Keratinocyte (primary cell): ENCODE data around the gene PARN. TPM values are rescaled to one million over a fixed set of nuclear protein-coding genes. Genes with fewer than 3 reads are reported as not detected.

Experiments used
- DNase-seq: peaks from one replicate; pipeline ENCODE4 v3.0.0-alpha.2; 2011; ENCODE audit warnings: low read depth, missing footprints, low spot score
- FAIRE-seq: peaks from 2 replicates; lab custom pipeline; 2011; peaks lifted over from hg19 to GRCh38; lab: Jason Lieb, UNC
- H2AFZ ChIP-seq: 2 replicates; pipeline ENCODE4 v1.6.0; 2012; ENCODE audit warnings: low read length, control low read depth, inconsistent platforms; ENCODE audit not compliant: control insufficient read depth
- H3K27ac ChIP-seq: 2 replicates; pipeline ENCODE4 v1.5.1; 2011; ENCODE audit warnings: low read length; ENCODE audit not compliant: control insufficient read depth, insufficient read depth
- H3K27me3 ChIP-seq: 3 replicates; pipeline ENCODE4 v1.6.0; 2011; ENCODE audit warnings: low read length; ENCODE audit not compliant: control insufficient read depth, insufficient read depth; ENCODE audit errors: extremely low read depth
- H3K36me3 ChIP-seq, 2 experiments: 2 replicates in 1 of 2; 3 replicates in 1 of 2; pipeline ENCODE4 v1.5.1; 2011; ENCODE audit warnings: low read length in 2 of 2, mild to moderate bottlenecking in 1 of 2; ENCODE audit not compliant: control insufficient read depth in 2 of 2, insufficient read depth in 2 of 2; ENCODE audit errors: extremely low read depth in 1 of 2
- H3K4me1 ChIP-seq: 3 replicates; pipeline ENCODE4 v1.5.1; 2011; ENCODE audit warnings: low read length; ENCODE audit not compliant: control insufficient read depth, insufficient read depth; ENCODE audit errors: extremely low read depth
- H3K4me2 ChIP-seq: 3 replicates; pipeline ENCODE4 v1.6.0; 2011; ENCODE audit warnings: low read depth, low read length; ENCODE audit not compliant: control insufficient read depth, insufficient read depth; ENCODE audit errors: extremely low read depth
- H3K4me3 ChIP-seq, 3 experiments: fragments of 200-600 bp in 1 of 3; sonication (generic) in 1 of 3; 2 replicates in 2 of 3; 3 replicates in 1 of 3; pipeline ENCODE4 v1.5.1; 2011 to 2016; ENCODE audit warnings: low read length in 3 of 3, mild to moderate bottlenecking in 3 of 3, control low read depth in 2 of 3, inconsistent platforms in 1 of 3, low read depth in 1 of 3, mixed read lengths in 1 of 3, mixed run types in 1 of 3, moderate library complexity in 1 of 3; ENCODE audit not compliant: control insufficient read depth in 2 of 3, insufficient read depth in 2 of 3; ENCODE audit errors: extremely low read depth in 1 of 3
- H3K79me2 ChIP-seq: 2 replicates; pipeline ENCODE4 v1.6.0; 2012; ENCODE audit warnings: low read length; ENCODE audit not compliant: control insufficient read depth, insufficient read depth
- H3K9ac ChIP-seq: 3 replicates; pipeline ENCODE4 v1.6.0; 2011; ENCODE audit warnings: low read length; ENCODE audit not compliant: control insufficient read depth, insufficient read depth; ENCODE audit errors: extremely low read depth
- H3K9me1 ChIP-seq: 3 replicates; pipeline ENCODE4 v1.6.0; 2011; ENCODE audit warnings: low read length; ENCODE audit not compliant: control insufficient read depth, insufficient read depth; ENCODE audit errors: extremely low read depth
- H3K9me3 ChIP-seq: 2 replicates; pipeline ENCODE4 v1.5.1; 2012; ENCODE audit warnings: low read depth, low read length; ENCODE audit not compliant: control insufficient read depth
- H4K20me1 ChIP-seq: 3 replicates; pipeline ENCODE4 v1.6.0; 2011; ENCODE audit warnings: low read length; ENCODE audit not compliant: control insufficient read depth, insufficient read depth; ENCODE audit errors: extremely low read depth
- CTCF ChIP-seq, 3 experiments: IDR thresholded peaks in 1 of 3; conservative IDR thresholded peaks in 1 of 3; optimal IDR thresholded peaks in 1 of 3; 2 replicates in 2 of 3; 3 replicates in 1 of 3; pipeline versions ENCODE3 to v1.5.1; 2011; ENCODE audit warnings: low read length in 3 of 3, mild to moderate bottlenecking in 3 of 3, moderate library complexity in 2 of 3, control low read depth in 1 of 3, inconsistent platforms in 1 of 3; ENCODE audit not compliant: insufficient read depth in 2 of 3; ENCODE audit errors: extremely low read depth in 1 of 3
- EZH2 ChIP-seq: IDR thresholded peaks from one replicate; pipeline ENCODE4 v1.6.1; 2012; ENCODE audit warnings: inconsistent platforms, mild to moderate bottlenecking, low read length, moderate library complexity
- dilution Hi-C: fragments of 300-500 bp; cut with MboI; formaldehyde crosslinking; loops from one replicate; pipeline ENCODE4 v1.7.0; 2020; ENCODE audit warnings: low sequenced_read_pairs; ENCODE audit not compliant: extremely low pct_ligation_motif_present
- polyA plus RNA-seq, 5 experiments: library from polyadenylated mRNA; depleted of rRNA in 3 of 5; stranded (reverse) in 3 of 5; stranded (forward) in 1 of 5; unstranded in 1 of 5; fragments of >200 nt; gene quantifications; 1 replicate in 1 of 5; 2 replicates in 3 of 5; 3 replicates in 1 of 5; pipeline versions ENCODE4 v1.2.1 to v1.2.3, GENCODE V29; 2011 to 2012; ENCODE audit warnings: missing spikeins in 2 of 5, low read depth in 1 of 5, low replicate concordance in 1 of 5

The PARN gene
- polyA plus RNA-seq, 1 donor (not counting 4 experiments of a cell fraction or from before 2014, with no cell fraction given), result 40.8 TPM

GRCh38 chr16:14528306-14528705, 101.8 kb downstream of the PARN start:
- Histone ChIP-seq H3K9me3 (no peaks in the 10 kb centered on the region), H2AFZ (no peak overlapping the region), H3K4me2 (peak overlapping the region; percentile 85), H3K36me3 (peaks cover 1 to 3% of the 10 kb centered on the region in 2 experiments), H3K4me3 (no peak overlapping the region), H3K79me2 (peaks cover 2% of the 10 kb centered on the region), H3K9me1 (no peaks in the 10 kb centered on the region), H3K4me1 (peaks cover 29% of the 10 kb centered on the region), H3K27me3 (no peaks in the 10 kb centered on the region), H3K27ac (peak overlapping the region; percentile 76), H4K20me1 (no peaks in the 10 kb centered on the region), H3K9ac (peak overlapping the region; percentile 69)
- DNase-seq, result no peak
- no peak for TF ChIP-seq CTCF (optimal IDR thresholded peaks at IDR 0.05 in 1 of 3, IDR thresholded peaks at IDR 0.05 in 1 of 3, conservative IDR thresholded peaks at IDR 0.05 in 1 of 3; ENCODE audit: extremely low read depth in 1 of 3, insufficient read depth in 2 of 3, low read length in 3 of 3)
- no peak for TF ChIP-seq EZH2
- dilution Hi-C loops, result no loop called here
- no peak for FAIRE-seq

- H3K9me3 ChIP-seq, result no peaks in the 10 kb centered on the region
- H3K36me3 ChIP-seq, result peaks cover 1 to 3% of the 10 kb centered on the region in 2 experiments
- no peak overlapping the region for H3K4me3 ChIP-seq
- peaks cover 36% of the 10 kb centered on the region for H3K4me1 ChIP-seq
- no peaks in the 10 kb centered on the region for H4K20me1 ChIP-seq
- DNase-seq (no peak), FAIRE-seq (no peak)
- peak overlapping the region; percentile 45 for H3K27ac ChIP-seq
- dilution Hi-C loops, result no loop called here
- H3K27me3 ChIP-seq, result no peaks in the 10 kb centered on the region
- H3K79me2 ChIP-seq, result peaks cover 3% of the 10 kb centered on the region
- H3K9me1 ChIP-seq, result no peaks in the 10 kb centered on the region
- H2AFZ ChIP-seq, result no peak overlapping the region
- no peak for TF ChIP-seq CTCF (optimal IDR thresholded peaks at IDR 0.05 in 1 of 3, IDR thresholded peaks at IDR 0.05 in 1 of 3, conservative IDR thresholded peaks at IDR 0.05 in 1 of 3; ENCODE audit: extremely low read depth in 1 of 3, insufficient read depth in 2 of 3, low read length in 3 of 3)
- peak overlapping the region; percentile 69 for H3K9ac ChIP-seq
- H3K4me2 ChIP-seq, result no peak overlapping the region
Observed at GRCh38 chr16:14527411-14528044, 102.5 kb downstream of the PARN start.
